KMS-11 (cell line): ENCODE measurements around the gene ACADS.

Experiments
- H2AFZ ChIP-seq: fragments of 200-600 bp; sonication (generic); 2 replicates; pipeline ENCODE4 v1.6.1; 2016; ENCODE audit warnings: antibody characterized with exemption, mixed run types, low read depth
- H3K27ac ChIP-seq: fragments of 200-600 bp; sonication (generic); 2 replicates; pipeline ENCODE4 v1.6.1; 2016; ENCODE audit warnings: mild to moderate bottlenecking, mixed run types
- H3K27me3 ChIP-seq: fragments of 200-600 bp; sonication (generic); 2 replicates; pipeline ENCODE4 v1.6.1; 2017; ENCODE audit warnings: mild to moderate bottlenecking, low read depth, mixed run types, moderate library complexity; ENCODE audit not compliant: insufficient read depth
- H3K36me3 ChIP-seq: fragments of 200-600 bp; sonication (generic); 2 replicates; pipeline ENCODE4 v1.6.1; 2017; ENCODE audit warnings: mild to moderate bottlenecking, mixed run types; ENCODE audit not compliant: insufficient read depth
- H3K4me1 ChIP-seq: fragments of 200-600 bp; sonication (generic); 2 replicates; pipeline ENCODE4 v1.6.1; 2016; ENCODE audit warnings: mild to moderate bottlenecking, low read depth, mixed run types; ENCODE audit not compliant: poor library complexity, severe bottlenecking
- H3K4me2 ChIP-seq: fragments of 200-600 bp; sonication (generic); 2 replicates; pipeline ENCODE4 v1.7.0; 2016; ENCODE audit warnings: mild to moderate bottlenecking, mixed run types
- H3K4me3 ChIP-seq: fragments of 200-600 bp; sonication (generic); IDR thresholded peaks from 2 replicates; pipeline ENCODE4 v1.6.1; 2017; ENCODE audit warnings: low read depth, low read length, mixed read lengths; ENCODE audit not compliant: insufficient read depth
- H3K79me2 ChIP-seq: fragments of 200-600 bp; sonication (generic); 2 replicates; pipeline ENCODE4 v1.6.1; 2016; ENCODE audit warnings: low read depth, mixed run types; ENCODE audit not compliant: insufficient read depth
- H3K9ac ChIP-seq: fragments of 200-600 bp; sonication (generic); 2 replicates; pipeline ENCODE4 v1.6.1; 2016; ENCODE audit warnings: mild to moderate bottlenecking, mixed run types
- H4K20me1 ChIP-seq: fragments of 200-600 bp; sonication (generic); 2 replicates; pipeline ENCODE4 v1.6.1; 2016; ENCODE audit warnings: mild to moderate bottlenecking, mixed run types; ENCODE audit not compliant: insufficient read depth
- TF ChIP-seq, protein P1 (sequence below): fragments of 200-600 bp; sonication (generic); conservative IDR thresholded peaks from 2 replicates; pipeline ENCODE4 v1.6.1; 2017; ENCODE audit warnings: low read depth, mild to moderate bottlenecking, antibody characterized with exemption, low read length, moderate library complexity, mixed read lengths

The ACADS gene

DNA sequence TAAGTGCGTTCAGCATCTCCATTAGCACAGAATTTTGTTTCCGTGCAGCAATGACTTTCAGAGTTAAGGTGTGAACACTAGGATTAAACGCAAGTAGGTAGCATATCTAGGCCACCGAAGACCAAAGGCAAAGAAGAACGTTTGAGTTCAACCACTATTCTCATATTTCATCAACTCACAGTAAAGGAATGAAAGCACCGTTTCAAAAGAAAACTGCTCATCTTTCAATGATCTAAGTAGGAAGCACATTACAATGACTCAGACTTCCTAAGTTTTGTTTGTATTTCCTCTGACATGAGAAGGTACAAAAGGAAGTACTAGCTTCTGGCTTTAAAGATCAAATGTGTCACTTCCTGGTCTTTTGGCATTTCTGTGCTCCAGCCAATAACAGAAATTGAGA is 57.6 kb downstream of the ACADS start:
- Histone ChIP-seq H3K27ac (no peak overlapping the region), H4K20me1 (no peaks in the 10 kb centered on the region)

DNA sequence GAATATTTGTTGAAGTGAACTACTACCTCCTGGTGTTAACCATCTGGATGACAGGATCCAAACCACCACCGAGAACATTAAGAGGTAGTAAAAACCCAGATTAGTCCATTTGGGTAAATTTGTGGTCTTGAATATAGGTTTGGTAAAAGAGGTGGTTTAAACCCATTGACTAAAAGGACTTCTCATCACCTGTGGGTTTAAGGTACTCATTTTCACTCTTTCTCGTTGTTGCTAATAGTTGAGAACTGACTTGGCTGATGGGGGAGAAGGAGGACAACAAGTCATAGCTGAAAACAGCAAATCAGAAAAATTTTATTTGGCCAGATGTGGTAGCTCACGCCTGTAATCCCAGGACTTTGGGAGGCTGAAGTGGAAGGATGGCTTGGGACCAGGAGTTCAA is 59.2 kb downstream of the ACADS start:
- Histone ChIP-seq H3K4me1 (no peaks in the 10 kb centered on the region), H3K27ac (no peak overlapping the region), H3K4me2 (no peak overlapping the region), H3K27me3 (no peaks in the 10 kb centered on the region), H3K9ac (no peak overlapping the region), H3K36me3 (no peaks in the 10 kb centered on the region), H3K79me2 (no peaks in the 10 kb centered on the region), H2AFZ (no peak overlapping the region), H3K4me3 (no peak overlapping the region), H4K20me1 (no peaks in the 10 kb centered on the region)
- TF ChIP-seq, protein P1, sequence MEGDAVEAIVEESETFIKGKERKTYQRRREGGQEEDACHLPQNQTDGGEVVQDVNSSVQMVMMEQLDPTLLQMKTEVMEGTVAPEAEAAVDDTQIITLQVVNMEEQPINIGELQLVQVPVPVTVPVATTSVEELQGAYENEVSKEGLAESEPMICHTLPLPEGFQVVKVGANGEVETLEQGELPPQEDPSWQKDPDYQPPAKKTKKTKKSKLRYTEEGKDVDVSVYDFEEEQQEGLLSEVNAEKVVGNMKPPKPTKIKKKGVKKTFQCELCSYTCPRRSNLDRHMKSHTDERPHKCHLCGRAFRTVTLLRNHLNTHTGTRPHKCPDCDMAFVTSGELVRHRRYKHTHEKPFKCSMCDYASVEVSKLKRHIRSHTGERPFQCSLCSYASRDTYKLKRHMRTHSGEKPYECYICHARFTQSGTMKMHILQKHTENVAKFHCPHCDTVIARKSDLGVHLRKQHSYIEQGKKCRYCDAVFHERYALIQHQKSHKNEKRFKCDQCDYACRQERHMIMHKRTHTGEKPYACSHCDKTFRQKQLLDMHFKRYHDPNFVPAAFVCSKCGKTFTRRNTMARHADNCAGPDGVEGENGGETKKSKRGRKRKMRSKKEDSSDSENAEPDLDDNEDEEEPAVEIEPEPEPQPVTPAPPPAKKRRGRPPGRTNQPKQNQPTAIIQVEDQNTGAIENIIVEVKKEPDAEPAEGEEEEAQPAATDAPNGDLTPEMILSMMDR = no peak

More for the DNA sequence above, 57.6 kb downstream of the ACADS start:
- H3K79me2 ChIP-seq = no peaks in the 10 kb centered on the region
- no peaks in the 10 kb centered on the region for H3K27me3 ChIP-seq
- H3K9ac ChIP-seq = no peak overlapping the region
- no peak overlapping the region for H3K4me2 ChIP-seq
- H3K4me3 ChIP-seq = no peak overlapping the region
- H3K36me3 ChIP-seq = no peaks in the 10 kb centered on the region
- H2AFZ ChIP-seq = no peak overlapping the region
- H3K4me1 ChIP-seq = no peaks in the 10 kb centered on the region
- TF ChIP-seq, protein P1 = no peak

DNA sequence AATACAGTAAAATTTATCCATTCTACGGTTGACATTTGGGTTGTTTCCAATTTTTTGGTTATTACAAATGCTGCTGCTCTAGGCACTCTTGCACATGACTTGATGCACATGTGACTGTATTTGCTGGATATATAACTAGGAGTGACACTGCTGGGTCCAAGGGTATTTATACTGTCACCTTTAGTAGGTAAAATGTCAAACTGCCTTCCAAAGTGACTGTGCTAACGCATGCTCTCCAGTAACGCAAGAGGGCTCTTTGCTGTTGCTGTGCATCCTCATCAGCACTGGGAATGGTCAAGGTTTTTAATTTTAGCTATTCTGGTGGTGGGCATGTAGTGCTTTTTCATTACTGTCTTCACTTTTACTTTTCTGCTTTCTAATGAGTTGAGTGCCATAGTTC is 62.3 kb downstream of the ACADS start:
- H2AFZ ChIP-seq = no peak overlapping the region
- no peak overlapping the region for H3K9ac ChIP-seq
- H3K4me1 ChIP-seq = no peaks in the 10 kb centered on the region
- TF ChIP-seq, protein P1 = no peak
- H3K27ac ChIP-seq = no peak overlapping the region
- H3K79me2 ChIP-seq = no peaks in the 10 kb centered on the region
- no peaks in the 10 kb centered on the region for H3K27me3 ChIP-seq
- no peaks in the 10 kb centered on the region for H3K36me3 ChIP-seq
- no peak overlapping the region for H3K4me2 ChIP-seq
- no peaks in the 10 kb centered on the region for H4K20me1 ChIP-seq
- H3K4me3 ChIP-seq = no peak overlapping the region
